ENCODE data around the gene SERF2. TPM values are rescaled to one million over a fixed set of nuclear protein-coding genes. Genes with fewer than 3 reads are reported as not detected.
A peak's percentile ranks its signal among the peaks of the same experiment; 100 is the strongest.

The SERF2 gene
- total RNA-seq, 1 experiment from 2014 or later: 612 TPM

DNA sequence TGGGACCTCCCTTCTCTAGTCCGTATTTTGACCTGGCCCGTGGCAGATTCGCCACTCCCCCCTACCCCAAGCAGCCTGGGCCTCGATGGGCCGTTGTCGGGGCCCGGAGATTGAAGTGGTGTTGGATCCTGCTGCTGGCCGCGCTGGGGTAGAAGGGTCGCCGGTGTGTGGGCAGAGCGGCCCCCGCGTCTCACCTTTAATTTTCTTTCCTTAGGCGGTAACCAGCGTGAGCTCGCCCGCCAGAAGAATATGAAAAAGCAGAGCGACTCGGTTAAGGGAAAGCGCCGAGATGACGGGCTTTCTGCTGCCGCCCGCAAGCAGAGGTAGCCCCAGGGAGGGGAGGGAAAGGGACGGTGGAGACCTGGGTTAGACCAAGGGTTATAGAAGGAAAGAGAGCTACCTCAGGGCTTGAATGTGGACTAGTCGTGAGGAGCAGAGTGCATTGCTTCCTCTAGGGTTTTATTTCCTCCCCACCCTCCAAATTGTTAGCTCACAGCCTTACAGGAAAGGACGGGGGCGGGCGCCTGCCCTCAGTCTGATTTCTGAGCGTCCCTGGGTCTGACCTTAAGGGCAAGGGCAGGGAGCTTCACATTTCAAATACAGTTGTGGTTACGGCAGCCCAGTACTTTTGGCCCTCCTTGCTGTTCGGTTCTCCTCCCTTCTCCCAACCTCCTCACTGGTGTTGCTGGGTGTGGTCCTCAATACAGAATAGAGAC, 799 bp downstream of the SERF2 start:
- no peaks in the 10 kb centered on the region for H3K9me2 ChIP-seq (ENCODE audit: insufficient read depth)
- no peaks in the 10 kb centered on the region for H3K9me3 ChIP-seq (ENCODE audit: insufficient read depth, low read depth)
- H2AFZ ChIP-seq: peak overlapping the region; percentile 85; the same call in 1 of the 2 replicates
- peaks cover 32% of the 10 kb centered on the region for H3K79me2 ChIP-seq (ENCODE audit: low read depth)
- POLR2A ChIA-PET (ENCODE audit: unreplicated experiment): interaction anchor here (0.6 kb wide), 1 partner anchor 300 kb away, joined by 5 read pairs; no protein-coding TSS in a partner anchor
- intact Hi-C loops (cut with micrococcal nuclease; ENCODE audit: unreplicated experiment): no loop called here
- no peaks in the 10 kb centered on the region for H3K27me3 ChIP-seq (ENCODE audit: insufficient read depth, low read depth)
- peaks cover 13% of the 10 kb centered on the region for H3K36me3 ChIP-seq (ENCODE audit: low read depth)
- H4K20me1 ChIP-seq (ENCODE audit: insufficient read depth): no peaks in the 10 kb centered on the region
- H3K4me3 ChIP-seq: peak overlapping the region; percentile 77
- BruUV-seq (replicated peaks): TSS peak; percentile 68
- CTCF ChIA-PET: interaction anchor here (0.8 kb wide), 1 partner anchor 22 kb away, joined by 3 read pairs; no protein-coding TSS in a partner anchor
- peak overlapping the region; percentile 85 for H3K4me2 ChIP-seq
- peaks cover 6% of the 10 kb centered on the region; the same call in 1 of the 2 replicates for H3K4me1 ChIP-seq (replicated peaks; ENCODE audit: insufficient read depth)
- H3F3A ChIP-seq (ENCODE audit: insufficient read depth, low read depth): peaks cover 26% of the 10 kb centered on the region; the same call in 1 of the 2 replicates
- DNase-seq: no peak
- H3K27ac ChIP-seq: peak overlapping the region; percentile 59
- TF ChIP-seq EZH2 (IDR thresholded peaks at IDR 0.05; ENCODE audit: low read depth): no peak
- TF ChIP-seq, protein P1, sequence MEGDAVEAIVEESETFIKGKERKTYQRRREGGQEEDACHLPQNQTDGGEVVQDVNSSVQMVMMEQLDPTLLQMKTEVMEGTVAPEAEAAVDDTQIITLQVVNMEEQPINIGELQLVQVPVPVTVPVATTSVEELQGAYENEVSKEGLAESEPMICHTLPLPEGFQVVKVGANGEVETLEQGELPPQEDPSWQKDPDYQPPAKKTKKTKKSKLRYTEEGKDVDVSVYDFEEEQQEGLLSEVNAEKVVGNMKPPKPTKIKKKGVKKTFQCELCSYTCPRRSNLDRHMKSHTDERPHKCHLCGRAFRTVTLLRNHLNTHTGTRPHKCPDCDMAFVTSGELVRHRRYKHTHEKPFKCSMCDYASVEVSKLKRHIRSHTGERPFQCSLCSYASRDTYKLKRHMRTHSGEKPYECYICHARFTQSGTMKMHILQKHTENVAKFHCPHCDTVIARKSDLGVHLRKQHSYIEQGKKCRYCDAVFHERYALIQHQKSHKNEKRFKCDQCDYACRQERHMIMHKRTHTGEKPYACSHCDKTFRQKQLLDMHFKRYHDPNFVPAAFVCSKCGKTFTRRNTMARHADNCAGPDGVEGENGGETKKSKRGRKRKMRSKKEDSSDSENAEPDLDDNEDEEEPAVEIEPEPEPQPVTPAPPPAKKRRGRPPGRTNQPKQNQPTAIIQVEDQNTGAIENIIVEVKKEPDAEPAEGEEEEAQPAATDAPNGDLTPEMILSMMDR (conservative IDR thresholded peaks at IDR 0.05): no peak

GRCh38 chr15:43793647-43794046, 1.5 kb downstream of the SERF2 start:
- Histone ChIP-seq H3K27me3 (ENCODE audit: insufficient read depth, low read depth) (no peaks in the 10 kb centered on the region), H2AFZ (no peak overlapping the region), H3K9me3 (ENCODE audit: insufficient read depth, low read depth) (no peaks in the 10 kb centered on the region), H3K9me2 (ENCODE audit: insufficient read depth) (no peaks in the 10 kb centered on the region), H3K36me3 (ENCODE audit: low read depth) (peaks cover 13% of the 10 kb centered on the region), H3K79me2 (ENCODE audit: low read depth) (peaks cover 32% of the 10 kb centered on the region), H3K27ac (no peak overlapping the region), H4K20me1 (ENCODE audit: insufficient read depth) (no peaks in the 10 kb centered on the region), H3K4me2 (peak overlapping the region; percentile 85), H3K4me1 (replicated peaks; ENCODE audit: insufficient read depth) (peaks cover 12% of the 10 kb centered on the region; the same call in 1 of the 2 replicates), H3F3A (ENCODE audit: insufficient read depth, low read depth) (peaks cover 34% of the 10 kb centered on the region; the same call in 1 of the 2 replicates), H3K4me3 (peak overlapping the region; percentile 77; the same call in 1 of the 2 replicates)
- DNase-seq: no peak
- ChIA-PET CTCF (interaction anchor here (0.8 kb wide), 1 partner anchor 23 kb away, joined by 3 read pairs; no protein-coding TSS in a partner anchor), POLR2A (ENCODE audit: unreplicated experiment) (no interaction called here)
- no TSS peak for BruUV-seq (replicated peaks)
- TF ChIP-seq, protein P1 (conservative IDR thresholded peaks at IDR 0.05): no peak
- TF ChIP-seq EZH2 (IDR thresholded peaks at IDR 0.05; ENCODE audit: low read depth): no peak
- intact Hi-C loops (cut with micrococcal nuclease; ENCODE audit: unreplicated experiment): no loop called here

- H3K4me3 ChIP-seq: no peak overlapping the region
- H4K20me1 ChIP-seq (ENCODE audit: insufficient read depth): no peaks in the 10 kb centered on the region
- no peak overlapping the region for H3K4me2 ChIP-seq
- no peak for TF ChIP-seq EZH2 (IDR thresholded peaks at IDR 0.05; ENCODE audit: low read depth)
- TF ChIP-seq, protein P1 (conservative IDR thresholded peaks at IDR 0.05): no peak
- H3K9me2 ChIP-seq (ENCODE audit: insufficient read depth): no peaks in the 10 kb centered on the region
- no peak overlapping the region for H3K27ac ChIP-seq
- peaks cover 33% of the 10 kb centered on the region; the same call in 1 of the 2 replicates for H3F3A ChIP-seq (ENCODE audit: insufficient read depth, low read depth)
- no peaks in the 10 kb centered on the region for H3K27me3 ChIP-seq (ENCODE audit: insufficient read depth, low read depth)
- no peak for DNase-seq
- ChIA-PET CTCF (interaction anchor here (0.7 kb wide), 1 partner anchor 369 kb away, joined by 9 read pairs; no protein-coding TSS in a partner anchor), POLR2A (ENCODE audit: unreplicated experiment) (no interaction called here)
- H3K9me3 ChIP-seq (ENCODE audit: insufficient read depth, low read depth): no peaks in the 10 kb centered on the region
- no peak overlapping the region for H2AFZ ChIP-seq
- peaks cover 13% of the 10 kb centered on the region; the same call in 1 of the 2 replicates for H3K4me1 ChIP-seq (replicated peaks; ENCODE audit: insufficient read depth)
- intact Hi-C loops (cut with micrococcal nuclease; ENCODE audit: unreplicated experiment): no loop called here
- BruUV-seq (replicated peaks): no TSS peak
- peaks cover 13% of the 10 kb centered on the region for H3K36me3 ChIP-seq (ENCODE audit: low read depth)
- H3K79me2 ChIP-seq (ENCODE audit: low read depth): peaks cover 32% of the 10 kb centered on the region
Measured at GRCh38 chr15:43794269-43795037, 2.3 kb downstream of the SERF2 start.

Measured in PC-9 (cell line).